Mucosa of stomach (tissue), 1 donor: ENCODE measurements around the gene MLXIP.

Source experiments
- H3K27me3 ChIP-seq: one replicate; pipeline ENCODE4 v1.7.0; 2013; ENCODE audit warnings: mild to moderate bottlenecking, low read length; ENCODE audit not compliant: control insufficient read depth, insufficient read depth
- H3K36me3 ChIP-seq: one replicate; pipeline ENCODE4 v1.7.0; 2013; ENCODE audit warnings: low read length; ENCODE audit not compliant: control insufficient read depth, insufficient read depth
- H3K4me1 ChIP-seq: one replicate; pipeline ENCODE4 v1.7.0; 2013; ENCODE audit warnings: mild to moderate bottlenecking, low read length; ENCODE audit not compliant: control insufficient read depth, insufficient read depth
- H3K4me3 ChIP-seq: one replicate; pipeline ENCODE4 v1.7.0; 2013; ENCODE audit warnings: low read length
- H3K9ac ChIP-seq: one replicate; pipeline ENCODE4 v1.7.0; 2013; ENCODE audit warnings: mild to moderate bottlenecking, low read length, moderate library complexity
- H3K9me3 ChIP-seq: one replicate; pipeline ENCODE4 v1.7.0; 2013; ENCODE audit warnings: mild to moderate bottlenecking, low read length, moderate library complexity; ENCODE audit not compliant: control insufficient read depth
- donor health status: Pancreatic carcinoma.

MLXIP gene

GRCh38 chr12:122140467-122141257, 62.1 kb downstream of the MLXIP start:
- Histone ChIP-seq H3K9ac (no peak overlapping the region), H3K4me3 (no peak overlapping the region), H3K36me3 (peaks cover 43% of the 10 kb centered on the region)

DNA sequence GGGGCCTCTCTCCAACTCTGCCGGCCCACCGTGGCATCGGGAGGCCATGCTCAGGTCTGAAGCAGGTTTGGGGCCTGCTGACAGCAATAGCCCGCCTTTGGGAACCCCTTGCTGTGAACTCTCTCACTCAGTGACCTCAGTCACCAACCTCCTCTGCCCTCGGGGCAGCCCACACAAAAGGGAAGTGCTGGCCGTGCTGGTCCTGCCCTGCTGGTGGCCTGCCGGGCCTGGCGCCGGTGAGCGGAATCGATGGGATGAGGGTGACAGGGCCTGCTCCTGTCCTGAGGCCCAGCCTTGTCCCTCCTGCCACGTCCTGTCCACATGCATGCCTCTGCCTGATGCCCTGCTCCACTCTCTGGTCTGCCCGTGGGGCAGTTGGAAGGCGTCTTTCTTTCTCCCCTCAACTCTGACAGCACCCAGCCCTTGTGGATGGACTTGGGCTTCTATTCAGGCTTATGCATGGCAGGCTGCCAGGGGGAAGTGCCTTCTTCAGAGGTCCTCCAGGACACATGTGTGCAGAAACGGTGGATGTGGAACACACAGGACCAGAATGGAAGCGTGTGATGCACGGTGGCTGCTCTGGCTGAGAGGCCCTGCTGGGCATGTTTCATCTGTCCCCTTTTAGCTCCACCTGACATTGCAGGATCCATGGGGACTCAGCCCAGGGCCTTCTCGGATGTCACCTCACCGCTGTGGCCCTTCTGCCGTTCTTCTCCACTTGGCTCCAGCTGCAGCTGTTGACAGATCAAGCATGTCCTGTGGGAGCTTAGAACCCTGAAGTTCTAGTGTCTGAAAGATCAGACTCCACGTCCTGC, 63.6 kb downstream of the MLXIP start:
- Histone ChIP-seq H3K36me3 (peaks cover 38% of the 10 kb centered on the region), H3K9me3 (no peaks in the 10 kb centered on the region), H3K4me3 (no peak overlapping the region), H3K27me3 (no peaks in the 10 kb centered on the region), H3K9ac (no peak overlapping the region), H3K4me1 (no peaks in the 10 kb centered on the region)

More at GRCh38 chr12:122140467-122141257, 62.1 kb downstream of the MLXIP start:
- Histone ChIP-seq H3K27me3 (no peaks in the 10 kb centered on the region), H3K4me1 (no peaks in the 10 kb centered on the region), H3K9me3 (no peaks in the 10 kb centered on the region)

- Histone ChIP-seq H3K4me1 (no peaks in the 10 kb centered on the region), H3K27me3 (no peaks in the 10 kb centered on the region), H3K36me3 (peaks cover 38% of the 10 kb centered on the region), H3K9me3 (no peaks in the 10 kb centered on the region), H3K4me3 (no peak overlapping the region), H3K9ac (no peak overlapping the region)
Observed at GRCh38 chr12:122142857-122143256, 64.3 kb downstream of the MLXIP start.

GRCh38 chr12:122144885-122145284, 66.3 kb downstream of the MLXIP start:
- H3K9ac ChIP-seq, result no peak overlapping the region
- H3K27me3 ChIP-seq, result no peaks in the 10 kb centered on the region
- H3K9me3 ChIP-seq, result no peaks in the 10 kb centered on the region
- peaks cover 31% of the 10 kb centered on the region for H3K36me3 ChIP-seq
- H3K4me1 ChIP-seq, result no peaks in the 10 kb centered on the region
- H3K4me3 ChIP-seq, result no peak overlapping the region

DNA sequence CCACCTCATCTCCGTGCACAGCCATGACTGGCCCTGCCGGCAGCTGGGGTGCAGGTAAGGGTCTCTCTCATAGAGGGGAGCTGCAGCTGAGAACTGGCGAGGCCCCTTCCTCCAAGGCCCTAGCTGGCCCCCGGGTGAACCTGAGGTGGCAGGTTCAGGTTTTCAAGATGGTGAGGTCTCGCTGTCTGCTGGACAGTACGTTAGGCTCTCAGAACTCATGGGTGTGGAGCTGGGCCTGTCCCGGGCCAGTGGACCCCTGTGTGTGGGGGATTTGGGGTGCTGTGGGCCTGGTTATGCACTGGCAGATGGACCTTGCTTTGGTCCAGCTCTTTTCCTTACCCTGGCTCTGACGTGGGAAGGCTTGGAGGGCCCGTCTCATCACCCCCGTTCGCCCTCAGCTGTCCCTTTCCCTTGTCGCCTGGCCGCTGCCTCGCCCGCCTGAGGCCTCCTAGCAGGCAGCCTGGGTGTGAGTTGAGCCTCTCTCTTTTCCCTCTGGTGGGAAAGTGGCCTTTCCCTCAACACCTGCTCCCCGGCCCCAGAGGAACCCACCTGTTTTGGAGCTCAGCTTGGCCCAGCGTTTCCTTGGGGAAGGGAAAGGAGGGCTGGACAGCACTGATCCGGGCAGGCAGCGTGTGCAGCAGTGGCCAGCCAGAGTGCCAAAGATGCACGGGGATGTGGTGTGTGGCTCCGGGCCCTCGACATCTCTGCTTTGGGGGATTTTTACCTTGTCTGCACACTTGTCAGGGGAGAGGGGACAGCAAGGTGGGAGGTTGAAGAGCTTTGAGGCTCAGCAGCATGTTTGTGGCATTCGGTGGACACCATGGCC, 67.2 kb downstream of the MLXIP start:
- H3K4me1 ChIP-seq, result no peaks in the 10 kb centered on the region
- no peaks in the 10 kb centered on the region for H3K9me3 ChIP-seq
- no peaks in the 10 kb centered on the region for H3K27me3 ChIP-seq
- H3K9ac ChIP-seq, result no peak overlapping the region
- no peak overlapping the region for H3K4me3 ChIP-seq
- peaks cover 31% of the 10 kb centered on the region for H3K36me3 ChIP-seq

GRCh38 chr12:122147514-122148290, 69.1 kb downstream of the MLXIP start:
- no peaks in the 10 kb centered on the region for H3K9me3 ChIP-seq
- H3K27me3 ChIP-seq, result no peaks in the 10 kb centered on the region
- no peak overlapping the region for H3K4me3 ChIP-seq
- no peaks in the 10 kb centered on the region for H3K4me1 ChIP-seq
- peaks cover 11% of the 10 kb centered on the region for H3K36me3 ChIP-seq
- H3K9ac ChIP-seq, result no peak overlapping the region

- Histone ChIP-seq H3K36me3 (peaks cover 2% of the 10 kb centered on the region), H3K4me3 (no peak overlapping the region), H3K9ac (no peak overlapping the region), H3K27me3 (no peaks in the 10 kb centered on the region), H3K4me1 (no peaks in the 10 kb centered on the region), H3K9me3 (no peaks in the 10 kb centered on the region)
Observed at GRCh38 chr12:122148657-122149056, 70.1 kb downstream of the MLXIP start.

- Histone ChIP-seq H3K9me3 (no peaks in the 10 kb centered on the region), H3K4me1 (no peaks in the 10 kb centered on the region), H3K36me3 (no peaks in the 10 kb centered on the region), H3K27me3 (no peaks in the 10 kb centered on the region), H3K9ac (no peak overlapping the region), H3K4me3 (no peak overlapping the region)
Observed at GRCh38 chr12:122150127-122150681, 71.6 kb downstream of the MLXIP start.

DNA sequence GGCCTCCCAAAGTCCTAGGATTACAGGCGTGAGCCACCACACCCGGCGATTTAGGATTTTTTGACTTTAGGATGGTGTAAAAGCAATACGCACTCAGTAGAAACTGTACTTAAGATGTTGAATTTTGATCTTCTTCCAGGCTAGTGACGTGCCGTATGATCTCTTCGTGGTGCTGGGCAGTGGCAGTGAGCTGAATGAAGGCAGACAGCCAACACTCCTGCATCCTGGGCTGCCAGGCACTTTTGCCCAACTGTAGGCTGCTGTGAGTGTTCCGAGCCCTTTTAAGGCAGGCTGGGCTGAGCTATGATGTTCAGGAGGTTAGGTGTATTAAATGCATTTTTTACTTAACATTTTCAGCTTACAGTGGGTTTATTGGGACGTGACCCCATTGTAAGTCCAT, 74.2 kb downstream of the MLXIP start:
- Histone ChIP-seq H3K27me3 (no peaks in the 10 kb centered on the region), H3K9me3 (no peaks in the 10 kb centered on the region), H3K4me3 (no peak overlapping the region), H3K9ac (no peak overlapping the region), H3K4me1 (no peaks in the 10 kb centered on the region), H3K36me3 (no peaks in the 10 kb centered on the region)

DNA sequence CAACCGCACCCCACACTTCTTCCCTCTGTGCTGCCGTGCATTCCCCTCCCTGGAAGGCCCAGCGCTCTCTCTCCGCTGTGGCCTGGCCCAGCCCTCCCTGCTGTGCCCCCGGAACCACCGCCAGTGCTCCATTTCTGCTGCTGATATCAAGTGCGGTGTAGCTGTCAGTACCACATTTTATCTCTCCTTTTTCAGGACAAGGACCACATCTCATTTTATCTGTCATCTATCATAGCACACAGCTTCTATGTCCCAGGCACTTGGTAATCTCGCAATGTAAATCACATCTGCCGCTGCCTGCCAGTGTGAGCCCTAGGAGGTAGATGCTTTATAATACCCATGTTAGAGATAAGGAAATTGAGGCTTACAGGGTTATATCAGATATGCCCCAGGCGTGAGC, 77.1 kb downstream of the MLXIP start:
- no peak overlapping the region for H3K9ac ChIP-seq

DNA sequence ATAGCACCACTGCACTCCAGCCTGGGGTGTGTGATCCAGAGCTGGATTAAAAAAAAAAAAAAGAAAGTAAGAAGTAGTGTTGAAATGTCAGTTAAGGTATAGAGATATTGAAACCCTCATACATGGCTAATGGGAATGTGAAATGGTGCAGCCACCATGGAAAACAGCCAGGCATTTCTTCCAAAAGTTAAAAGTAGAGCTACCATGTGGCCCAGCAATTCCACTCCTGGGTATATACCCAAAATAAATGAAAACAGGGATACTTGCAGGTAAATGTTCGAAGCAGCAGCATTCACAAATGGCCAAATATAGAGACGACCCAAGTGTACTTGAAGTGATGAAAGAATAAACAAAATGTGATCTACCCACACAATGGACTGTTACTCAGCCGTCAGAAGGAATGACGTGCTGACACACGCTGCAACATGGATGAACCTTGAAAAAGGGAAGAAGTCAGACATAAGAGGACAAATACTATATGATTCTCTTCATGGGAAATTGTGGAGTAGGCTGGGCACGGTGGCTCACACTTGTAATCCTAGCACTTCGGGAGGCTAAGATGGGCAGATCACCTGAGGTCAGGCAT, 80.2 kb downstream of the MLXIP start:
- Histone ChIP-seq H3K9me3 (no peaks in the 10 kb centered on the region), H3K4me1 (no peaks in the 10 kb centered on the region), H3K4me3 (no peak overlapping the region), H3K27me3 (no peaks in the 10 kb centered on the region), H3K36me3 (no peaks in the 10 kb centered on the region), H3K9ac (no peak overlapping the region)

More for the DNA sequence above, 77.1 kb downstream of the MLXIP start:
- no peak overlapping the region for H3K4me3 ChIP-seq
- no peaks in the 10 kb centered on the region for H3K27me3 ChIP-seq
- H3K4me1 ChIP-seq, result no peaks in the 10 kb centered on the region
- H3K9me3 ChIP-seq, result no peaks in the 10 kb centered on the region
- H3K36me3 ChIP-seq, result no peaks in the 10 kb centered on the region
